DND-41 (cell line): ENCODE data around the gene TTC23.

Experiments
- ATAC-seq: fragments of 200-7000 bp; cut with Tn5 transposase; 3 replicates; pipeline ENCODE4 v1.9.1; 2021; ENCODE audit warnings: low read depth; ENCODE audit not compliant: insufficient read depth
- DNase-seq: peaks from one replicate; pipeline ENCODE4 v3.0.0-alpha.2; 2020
- H2AFZ ChIP-seq: 2 replicates; pipeline ENCODE4 v1.6.0; 2012; ENCODE audit warnings: low read depth, low read length
- H3K27ac ChIP-seq: 2 replicates; pipeline ENCODE4 v1.5.1; 2012; ENCODE audit warnings: low read length, inconsistent platforms
- H3K27me3 ChIP-seq: fragments of 200-600 bp; sonication (generic); 2 replicates; pipeline ENCODE4 v1.6.0; 2012; ENCODE audit warnings: low read length, mild to moderate bottlenecking, inconsistent platforms; ENCODE audit not compliant: insufficient read depth, poor library complexity
- H3K36me3 ChIP-seq: 2 replicates; pipeline ENCODE4 v1.5.1; 2012; ENCODE audit warnings: low read length, inconsistent platforms; ENCODE audit not compliant: insufficient read depth
- H3K4me1 ChIP-seq: 2 replicates; pipeline ENCODE4 v1.5.1; 2012; ENCODE audit warnings: mild to moderate bottlenecking, low read length; ENCODE audit not compliant: insufficient read depth
- H3K4me2 ChIP-seq: 2 replicates; pipeline ENCODE4 v1.6.0; 2012; ENCODE audit warnings: mild to moderate bottlenecking, moderate library complexity, low read length, inconsistent platforms; ENCODE audit not compliant: insufficient read depth
- H3K4me3 ChIP-seq, 2 experiments: fragments of 200-600 bp in 1 of 2; shearing (Covaris generic) in 1 of 2; 2 replicates each; pipeline ENCODE4 v1.5.1; 2012 to 2016; ENCODE audit warnings: inconsistent platforms in 2 of 2, low read length in 2 of 2, mild to moderate bottlenecking in 2 of 2, low read depth in 1 of 2, moderate library complexity in 1 of 2
- H3K79me2 ChIP-seq: 2 replicates; pipeline ENCODE4 v1.6.0; 2012; ENCODE audit warnings: low read length, inconsistent platforms; ENCODE audit not compliant: insufficient read depth
- H3K9ac ChIP-seq: 2 replicates; pipeline ENCODE4 v1.6.0; 2012; ENCODE audit warnings: low read depth, mild to moderate bottlenecking, inconsistent platforms, low read length, moderate library complexity
- H3K9me3 ChIP-seq: 2 replicates; pipeline ENCODE4 v1.5.1; 2012; ENCODE audit warnings: low read length, moderate library complexity, mild to moderate bottlenecking, inconsistent platforms; ENCODE audit not compliant: insufficient read depth, severe bottlenecking
- H4K20me1 ChIP-seq: 2 replicates; pipeline ENCODE4 v1.6.0; 2012; ENCODE audit warnings: low read length; ENCODE audit not compliant: insufficient read depth
- CTCF ChIP-seq: IDR thresholded peaks from 2 replicates; pipeline ENCODE4 v1.5.1; 2012; ENCODE audit warnings: borderline replicate concordance, low read length, moderate library complexity, mild to moderate bottlenecking; ENCODE audit not compliant: poor library complexity, severe bottlenecking; ENCODE audit errors: extremely low read depth
- EZH2 ChIP-seq: IDR thresholded peaks from 3 replicates; pipeline ENCODE4 v1.6.1; 2012; ENCODE audit warnings: borderline replicate concordance, low read depth, mild to moderate bottlenecking, moderate library complexity, low read length, inconsistent platforms; ENCODE audit not compliant: severe bottlenecking

The TTC23 gene

DNA sequence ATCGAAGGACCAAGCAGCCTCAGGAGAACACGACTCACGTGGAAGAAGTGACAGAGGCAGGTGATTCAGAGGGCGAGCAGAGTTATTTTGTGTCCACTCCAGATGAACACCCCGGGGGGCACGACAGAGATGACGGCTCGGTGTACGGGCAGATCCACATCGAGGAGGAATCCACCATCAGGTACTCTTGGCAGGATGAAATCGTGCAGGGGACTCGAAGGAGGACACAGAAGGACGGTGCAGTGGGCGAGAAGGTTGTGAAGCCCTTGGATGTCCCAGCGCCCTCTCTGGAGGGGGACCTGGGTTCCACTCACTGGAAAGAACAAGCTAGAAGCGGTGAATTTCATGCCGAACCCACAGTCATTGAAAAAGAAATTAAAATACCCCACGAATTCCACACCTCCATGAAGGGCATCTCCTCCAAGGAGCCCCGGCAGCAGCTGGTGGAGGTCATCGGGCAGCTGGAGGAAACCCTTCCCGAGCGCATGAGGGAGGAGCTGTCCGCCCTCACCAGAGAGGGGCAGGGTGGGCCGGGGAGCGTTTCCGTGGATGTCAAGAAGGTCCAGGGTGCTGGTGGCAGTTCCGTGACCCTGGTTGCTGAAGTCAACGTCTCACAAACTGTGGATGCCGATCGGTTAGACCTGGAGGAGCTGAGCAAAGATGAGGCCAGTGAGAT is 118.5 kb downstream of the TTC23 start:
- Histone ChIP-seq H3K9ac (no peak overlapping the region), H3K4me3 (no peak overlapping the region), H2AFZ (no peak overlapping the region), H3K9me3 (no peaks in the 10 kb centered on the region), H3K4me2 (no peak overlapping the region), H3K79me2 (no peaks in the 10 kb centered on the region), H3K4me1 (no peaks in the 10 kb centered on the region), H3K36me3 (no peaks in the 10 kb centered on the region), H3K27me3 (no peaks in the 10 kb centered on the region), H4K20me1 (no peaks in the 10 kb centered on the region), H3K27ac (no peak overlapping the region)
- ATAC-seq (no peak), DNase-seq (no peak)
- TF ChIP-seq EZH2 (no peak), CTCF (no peak)

DNA sequence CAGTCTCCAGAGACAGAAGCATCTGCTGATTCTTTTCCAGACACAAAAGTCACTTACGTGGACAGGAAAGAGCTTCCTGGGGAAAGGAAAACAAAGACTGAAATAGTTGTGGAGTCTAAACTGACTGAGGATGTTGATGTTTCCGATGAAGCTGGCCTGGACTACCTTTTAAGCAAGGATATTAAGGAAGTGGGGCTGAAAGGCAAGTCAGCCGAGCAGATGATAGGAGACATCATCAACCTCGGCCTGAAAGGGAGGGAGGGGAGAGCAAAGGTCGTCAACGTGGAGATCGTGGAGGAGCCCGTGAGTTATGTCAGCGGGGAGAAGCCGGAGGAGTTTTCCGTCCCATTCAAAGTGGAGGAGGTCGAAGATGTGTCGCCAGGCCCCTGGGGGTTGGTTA is 119.1 kb downstream of the TTC23 start:
- ATAC-seq = no peak
- no peaks in the 10 kb centered on the region for H3K9me3 ChIP-seq
- H3K4me2 ChIP-seq = no peak overlapping the region
- no peaks in the 10 kb centered on the region for H3K27me3 ChIP-seq
- no peaks in the 10 kb centered on the region for H3K36me3 ChIP-seq
- H3K4me1 ChIP-seq = no peaks in the 10 kb centered on the region
- no peaks in the 10 kb centered on the region for H3K79me2 ChIP-seq
- no peak overlapping the region for H3K9ac ChIP-seq
- no peaks in the 10 kb centered on the region for H4K20me1 ChIP-seq
- no peak overlapping the region for H3K27ac ChIP-seq
- H2AFZ ChIP-seq = no peak overlapping the region
- DNase-seq = no peak
- H3K4me3 ChIP-seq = no peak overlapping the region
- TF ChIP-seq EZH2 (no peak), CTCF (no peak)

DNA sequence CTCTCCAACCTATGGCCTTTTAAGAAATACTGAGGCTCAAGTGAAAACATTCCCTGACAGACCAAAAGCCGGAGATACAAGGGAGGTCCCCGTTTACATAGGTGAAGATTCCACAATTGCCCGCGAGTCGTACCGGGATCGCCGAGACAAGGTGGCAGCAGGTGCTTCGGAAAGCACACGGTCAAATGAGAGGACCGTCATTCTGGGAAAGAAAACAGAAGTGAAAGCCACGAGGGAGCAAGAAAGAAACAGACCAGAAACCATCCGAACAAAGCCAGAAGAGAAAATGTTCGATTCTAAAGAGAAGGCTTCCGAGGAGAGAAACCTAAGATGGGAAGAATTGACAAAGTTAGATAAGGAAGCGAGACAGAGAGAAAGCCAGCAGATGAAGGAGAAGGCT is 119.7 kb downstream of the TTC23 start:
- TF ChIP-seq CTCF (no peak), EZH2 (no peak)
- no peak for ATAC-seq
- H3K79me2 ChIP-seq = no peaks in the 10 kb centered on the region
- no peak overlapping the region for H2AFZ ChIP-seq
- H3K4me3 ChIP-seq = no peak overlapping the region
- no peak for DNase-seq
- no peak overlapping the region for H3K4me2 ChIP-seq
- no peak overlapping the region for H3K9ac ChIP-seq
- H4K20me1 ChIP-seq = no peaks in the 10 kb centered on the region
- no peak overlapping the region for H3K27ac ChIP-seq
- no peaks in the 10 kb centered on the region for H3K4me1 ChIP-seq
- no peaks in the 10 kb centered on the region for H3K36me3 ChIP-seq
- H3K9me3 ChIP-seq = no peaks in the 10 kb centered on the region
- H3K27me3 ChIP-seq = no peaks in the 10 kb centered on the region

DNA sequence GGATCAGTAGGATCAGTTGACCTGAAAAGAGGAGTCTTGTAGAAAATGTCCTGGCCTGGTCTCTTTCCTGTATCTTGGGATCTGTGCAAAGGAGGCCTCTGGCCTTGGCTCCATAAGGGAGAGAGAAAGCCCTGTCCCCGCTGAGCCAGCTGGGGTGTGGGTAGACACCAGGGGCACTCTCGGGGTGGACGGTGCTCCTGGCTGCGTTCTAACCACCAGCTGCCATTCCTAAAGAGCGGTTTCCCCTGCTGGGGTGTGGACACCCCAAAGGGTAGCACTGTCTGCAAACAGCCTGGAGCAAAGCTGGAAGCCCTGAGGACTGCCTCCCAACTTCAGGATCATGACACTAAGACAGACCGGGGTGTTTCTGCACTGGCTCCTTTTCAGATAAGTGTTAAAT is 121.0 kb downstream of the TTC23 start:
- H3K4me2 ChIP-seq = no peak overlapping the region
- H3K4me1 ChIP-seq = no peaks in the 10 kb centered on the region
- no peaks in the 10 kb centered on the region for H3K9me3 ChIP-seq
- no peaks in the 10 kb centered on the region for H3K36me3 ChIP-seq
- TF ChIP-seq CTCF = no peak
- no peak for DNase-seq
- H3K9ac ChIP-seq = no peak overlapping the region
- no peak overlapping the region for H3K4me3 ChIP-seq
- no peak overlapping the region for H3K27ac ChIP-seq
- no peaks in the 10 kb centered on the region for H4K20me1 ChIP-seq
- no peak for ATAC-seq
- no peaks in the 10 kb centered on the region for H3K27me3 ChIP-seq
- no peaks in the 10 kb centered on the region for H3K79me2 ChIP-seq
- H2AFZ ChIP-seq = no peak overlapping the region
